ENCODE measurements around the gene MKRN3. TPM values are rescaled to one million over a fixed set of nuclear protein-coding genes. Genes with fewer than 3 reads are reported as not detected.
A peak's percentile ranks its signal among the peaks of the same experiment; 100 is the strongest.

MKRN3 gene
- total RNA-seq (1 to 10 TPM in 2 of 7 donors, under 1 TPM in 2, not detected in 3; 0.48 to 2.2 (median 1.3) TPM), polyA plus RNA-seq (under 1 TPM; 0.38 to 0.61 TPM)
- long read RNA-seq, donor 1, result 0 reads
- long read RNA-seq, donor 2, result 0 reads
- long read RNA-seq, donor 3, result 0 reads

GRCh38 chr15:23565395-23566070 is at the start of gene MKRN3:
TSS of gene MKRN3 (plus strand) at chr15:23565674. CDS start at chr15:23565783, 109 bp downstream.
- TF ChIP-seq EP300 (IDR thresholded peaks at IDR 0.05), result no peak
- TF ChIP-seq POLR2A (IDR thresholded peaks at IDR 0.05), result no peak
- TF ChIP-seq CTCF (IDR thresholded peaks at IDR 0.05), result no peak
- H3K4me1 ChIP-seq (ENCODE audit: insufficient read depth), result no peaks in the 10 kb centered on the region
- H3K9me3 ChIP-seq, result no peaks in the 10 kb centered on the region
- peak in 1 of 5 donors; percentile 34 for DNase-seq
- H3K36me3 ChIP-seq, result no peaks in the 10 kb centered on the region
- peak within 1 kb of the TSS; percentile 18 for H3K4me3 ChIP-seq
- no peaks in the 10 kb centered on the region for H3K27me3 ChIP-seq
- no peak within 1 kb of the TSS for H3K27ac ChIP-seq
- intact Hi-C loops (cut with DNase I), result no loop called here
- WGBS, 3 donors, result 81 to 89% (median 86%) methylated on average over 27 of the region's 27 CpGs

- Histone ChIP-seq H3K36me3 (no peaks in the 10 kb centered on the region), H3K27me3 (no peaks in the 10 kb centered on the region), H3K4me3 (no peak overlapping the region), H3K9me3 (no peaks in the 10 kb centered on the region), H3K4me1 (ENCODE audit: insufficient read depth) (no peaks in the 10 kb centered on the region), H3K27ac (no peak overlapping the region)
- TF ChIP-seq EP300 (IDR thresholded peaks at IDR 0.05) (no peak), CTCF (IDR thresholded peaks at IDR 0.05) (no peak), POLR2A (IDR thresholded peaks at IDR 0.05) (no peak)
- DNase-seq, result no peak
- intact Hi-C loops (cut with DNase I), result no loop called here
- 53 to 59% (median 57%) methylated on average over 4 of the region's 4 CpGs for WGBS, 3 donors
These were observed 48.6 kb upstream of the MKRN3 start for GRCh38 chr15:23516866-23517265.

- WGBS, 3 donors, result 71 to 78% (median 71%) methylated on average over 5 of the region's 5 CpGs
- no peaks in the 10 kb centered on the region for H3K4me1 ChIP-seq (ENCODE audit: insufficient read depth)
- no peak overlapping the region for H3K27ac ChIP-seq
- no peaks in the 10 kb centered on the region for H3K36me3 ChIP-seq
- no peaks in the 10 kb centered on the region for H3K27me3 ChIP-seq
- TF ChIP-seq POLR2A (IDR thresholded peaks at IDR 0.05) (no peak), CTCF (IDR thresholded peaks at IDR 0.05) (no peak), EP300 (IDR thresholded peaks at IDR 0.05) (no peak)
- no peak overlapping the region for H3K4me3 ChIP-seq
- no peaks in the 10 kb centered on the region for H3K9me3 ChIP-seq
- intact Hi-C loops (cut with DNase I), result no loop called here
- DNase-seq, result no peak
These were observed 47.4 kb upstream of the MKRN3 start for GRCh38 chr15:23518104-23518503.

GRCh38 chr15:23524816-23525215 is 40.7 kb upstream of the MKRN3 start:
- no peaks in the 10 kb centered on the region for H3K9me3 ChIP-seq
- H3K27ac ChIP-seq, result no peak overlapping the region
- H3K27me3 ChIP-seq, result no peaks in the 10 kb centered on the region
- no peaks in the 10 kb centered on the region for H3K36me3 ChIP-seq
- WGBS, 3 donors, result 57 to 67% (median 60%) methylated on average over 3 of the region's 3 CpGs
- no peak for DNase-seq
- no peaks in the 10 kb centered on the region for H3K4me1 ChIP-seq (ENCODE audit: insufficient read depth)
- no peak overlapping the region for H3K4me3 ChIP-seq
- intact Hi-C loops (cut with DNase I), result no loop called here
- TF ChIP-seq CTCF (IDR thresholded peaks at IDR 0.05) (no peak), POLR2A (IDR thresholded peaks at IDR 0.05) (no peak), EP300 (IDR thresholded peaks at IDR 0.05) (no peak)

All from ovary (tissue), 10 donors.